HL-60 (cell line): ENCODE measurements around the gene PCED1B.

Experiments
- DNase-seq, 2 experiments: peaks; one replicate each; pipeline ENCODE4 v3.0.0-alpha.2; 2010 to 2020; ENCODE audit warnings: low read depth in 1 of 2, low spot score in 1 of 2
- H3K27ac ChIP-seq: fragments of 250-450 bp; sonication (Bioruptor Pico); replicated peaks from 2 replicates; pipeline ENCODE4 v1.5.1; 2020; ENCODE audit warnings: mild to moderate bottlenecking, moderate library complexity
- H3K27me3 ChIP-seq: fragments of 250-450 bp; sonication (Bioruptor Pico); 2 replicates; pipeline ENCODE4 v1.5.1; 2021; ENCODE audit warnings: mild to moderate bottlenecking, moderate library complexity; ENCODE audit not compliant: insufficient read depth, poor library complexity, severe bottlenecking
- H3K4me3 ChIP-seq: replicated peaks from 2 replicates; pipeline ENCODE4 v1.5.1; 2011; ENCODE audit warnings: mild to moderate bottlenecking, control low read depth, low read length; ENCODE audit not compliant: insufficient read depth
- GABPA ChIP-seq: IDR thresholded peaks from 2 replicates; pipeline ENCODE4 v1.6.1; 2012; ENCODE audit warnings: low read depth
- POLR2AphosphoS5 ChIP-seq: IDR thresholded peaks from 2 replicates; pipeline ENCODE4 v1.6.1; 2012; ENCODE audit warnings: low read depth
- SPI1 ChIP-seq: IDR thresholded peaks from 2 replicates; pipeline ENCODE4 v1.6.1; 2012; ENCODE audit warnings: low read depth, mild to moderate bottlenecking, borderline replicate concordance
- TF ChIP-seq, protein P1 (sequence below): IDR thresholded peaks from one replicate; pipeline ENCODE4 v1.5.1; 2011; ENCODE audit warnings: low read length, control low read depth, inconsistent platforms; ENCODE audit not compliant: insufficient read depth
- TF ChIP-seq, protein P2 (sequence below): IDR thresholded peaks from 2 replicates; pipeline ENCODE4 v1.6.1; 2012; ENCODE audit warnings: low read depth; ENCODE audit not compliant: insufficient replicate concordance

PCED1B gene

DNA sequence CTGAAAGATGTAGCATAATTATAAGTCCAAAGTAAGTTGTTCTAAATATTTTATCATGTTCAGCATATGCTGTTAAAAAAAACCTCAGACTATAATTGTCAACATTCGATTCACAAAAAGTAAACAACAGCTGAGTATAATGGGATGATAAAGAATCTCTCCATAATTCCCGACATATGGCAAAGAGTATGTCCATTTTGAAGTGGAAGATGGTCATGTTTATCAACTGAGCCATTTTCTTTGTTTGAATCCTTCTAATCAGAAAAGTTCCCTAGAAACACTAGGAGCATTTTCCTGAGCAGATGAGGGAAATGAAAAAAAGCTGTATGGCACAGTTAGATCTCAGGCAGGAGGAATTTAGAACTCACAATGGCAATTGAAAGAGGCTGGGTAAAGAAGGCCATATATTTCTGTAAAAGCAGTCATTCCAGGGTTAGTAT lies 192.4 kb downstream of the PCED1B start:
- Histone ChIP-seq H3K27ac (no peak overlapping the region), H3K27me3 (no peaks in the 10 kb centered on the region), H3K4me3 (no peak overlapping the region)
- TF ChIP-seq POLR2AphosphoS5, result no peak
- DNase-seq, result no peak

DNA sequence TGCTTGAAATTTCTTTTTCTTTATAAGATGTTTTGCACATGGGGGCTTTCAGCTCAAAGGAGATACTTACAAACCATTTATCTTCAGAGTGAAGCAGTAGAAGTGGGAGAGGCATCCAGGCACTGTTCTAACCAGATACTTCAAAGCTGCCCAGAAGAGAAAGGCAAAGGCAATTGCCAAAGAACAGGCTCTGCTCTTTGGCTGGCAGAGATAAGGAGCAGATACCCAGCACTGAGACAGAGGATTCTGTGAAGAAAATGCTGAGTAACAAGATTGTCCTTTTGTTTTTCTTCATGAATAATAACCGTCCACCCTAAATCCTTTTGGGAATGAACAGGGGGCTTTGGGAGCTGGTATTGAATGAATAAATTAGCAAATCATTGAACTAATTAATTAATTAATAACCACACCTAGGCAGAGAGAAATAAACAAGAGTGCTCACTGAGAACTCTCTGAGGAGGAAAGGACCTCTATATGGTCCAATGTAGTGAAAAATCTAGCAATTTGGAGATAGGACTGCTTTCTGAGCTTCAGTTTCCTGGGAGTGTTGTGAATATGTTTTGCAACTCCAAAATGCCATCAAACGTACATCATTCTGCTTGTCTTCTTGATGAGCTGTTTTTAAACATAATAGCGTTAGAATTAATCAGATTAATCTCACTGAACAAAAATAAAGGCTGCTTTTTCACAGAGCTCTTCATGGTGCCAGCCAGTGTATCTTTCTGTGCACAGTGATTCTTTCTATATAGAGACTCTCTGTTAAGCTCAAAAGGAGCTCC lies 193.2 kb downstream of the PCED1B start:
- Histone ChIP-seq H3K4me3 (no peak overlapping the region), H3K27me3 (no peaks in the 10 kb centered on the region), H3K27ac (no peak overlapping the region)
- TF ChIP-seq GABPA (no peak), SPI1 (no peak), POLR2AphosphoS5 (no peak)
- TF ChIP-seq, protein P1, sequence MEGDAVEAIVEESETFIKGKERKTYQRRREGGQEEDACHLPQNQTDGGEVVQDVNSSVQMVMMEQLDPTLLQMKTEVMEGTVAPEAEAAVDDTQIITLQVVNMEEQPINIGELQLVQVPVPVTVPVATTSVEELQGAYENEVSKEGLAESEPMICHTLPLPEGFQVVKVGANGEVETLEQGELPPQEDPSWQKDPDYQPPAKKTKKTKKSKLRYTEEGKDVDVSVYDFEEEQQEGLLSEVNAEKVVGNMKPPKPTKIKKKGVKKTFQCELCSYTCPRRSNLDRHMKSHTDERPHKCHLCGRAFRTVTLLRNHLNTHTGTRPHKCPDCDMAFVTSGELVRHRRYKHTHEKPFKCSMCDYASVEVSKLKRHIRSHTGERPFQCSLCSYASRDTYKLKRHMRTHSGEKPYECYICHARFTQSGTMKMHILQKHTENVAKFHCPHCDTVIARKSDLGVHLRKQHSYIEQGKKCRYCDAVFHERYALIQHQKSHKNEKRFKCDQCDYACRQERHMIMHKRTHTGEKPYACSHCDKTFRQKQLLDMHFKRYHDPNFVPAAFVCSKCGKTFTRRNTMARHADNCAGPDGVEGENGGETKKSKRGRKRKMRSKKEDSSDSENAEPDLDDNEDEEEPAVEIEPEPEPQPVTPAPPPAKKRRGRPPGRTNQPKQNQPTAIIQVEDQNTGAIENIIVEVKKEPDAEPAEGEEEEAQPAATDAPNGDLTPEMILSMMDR, result no peak
- TF ChIP-seq, protein P2, sequence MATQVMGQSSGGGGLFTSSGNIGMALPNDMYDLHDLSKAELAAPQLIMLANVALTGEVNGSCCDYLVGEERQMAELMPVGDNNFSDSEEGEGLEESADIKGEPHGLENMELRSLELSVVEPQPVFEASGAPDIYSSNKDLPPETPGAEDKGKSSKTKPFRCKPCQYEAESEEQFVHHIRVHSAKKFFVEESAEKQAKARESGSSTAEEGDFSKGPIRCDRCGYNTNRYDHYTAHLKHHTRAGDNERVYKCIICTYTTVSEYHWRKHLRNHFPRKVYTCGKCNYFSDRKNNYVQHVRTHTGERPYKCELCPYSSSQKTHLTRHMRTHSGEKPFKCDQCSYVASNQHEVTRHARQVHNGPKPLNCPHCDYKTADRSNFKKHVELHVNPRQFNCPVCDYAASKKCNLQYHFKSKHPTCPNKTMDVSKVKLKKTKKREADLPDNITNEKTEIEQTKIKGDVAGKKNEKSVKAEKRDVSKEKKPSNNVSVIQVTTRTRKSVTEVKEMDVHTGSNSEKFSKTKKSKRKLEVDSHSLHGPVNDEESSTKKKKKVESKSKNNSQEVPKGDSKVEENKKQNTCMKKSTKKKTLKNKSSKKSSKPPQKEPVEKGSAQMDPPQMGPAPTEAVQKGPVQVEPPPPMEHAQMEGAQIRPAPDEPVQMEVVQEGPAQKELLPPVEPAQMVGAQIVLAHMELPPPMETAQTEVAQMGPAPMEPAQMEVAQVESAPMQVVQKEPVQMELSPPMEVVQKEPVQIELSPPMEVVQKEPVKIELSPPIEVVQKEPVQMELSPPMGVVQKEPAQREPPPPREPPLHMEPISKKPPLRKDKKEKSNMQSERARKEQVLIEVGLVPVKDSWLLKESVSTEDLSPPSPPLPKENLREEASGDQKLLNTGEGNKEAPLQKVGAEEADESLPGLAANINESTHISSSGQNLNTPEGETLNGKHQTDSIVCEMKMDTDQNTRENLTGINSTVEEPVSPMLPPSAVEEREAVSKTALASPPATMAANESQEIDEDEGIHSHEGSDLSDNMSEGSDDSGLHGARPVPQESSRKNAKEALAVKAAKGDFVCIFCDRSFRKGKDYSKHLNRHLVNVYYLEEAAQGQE, result no peak
- DNase-seq, result no peak

DNA sequence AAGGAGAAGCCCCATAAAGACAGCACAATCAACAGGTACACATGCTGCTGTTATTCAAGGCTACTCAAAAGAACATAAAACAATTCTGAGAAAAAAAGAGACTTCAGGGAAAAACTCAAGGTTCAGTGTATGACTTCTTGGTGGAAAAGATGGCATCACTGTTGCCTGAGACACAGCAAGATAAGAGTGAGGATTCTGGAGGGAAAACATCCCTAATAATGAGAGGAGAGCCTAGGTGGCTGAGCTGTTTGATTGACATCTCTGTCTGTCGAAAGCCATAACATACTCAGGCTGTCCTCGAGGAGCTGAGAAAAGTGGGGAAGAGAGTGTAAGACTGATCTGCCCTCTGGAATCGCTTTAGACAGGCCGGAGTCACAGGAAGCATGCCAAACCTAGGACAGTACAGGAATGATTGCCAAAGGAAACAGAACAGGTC lies 193.8 kb downstream of the PCED1B start:
- H3K4me3 ChIP-seq, result no peak overlapping the region
- H3K27me3 ChIP-seq, result no peaks in the 10 kb centered on the region
- no peak for DNase-seq
- H3K27ac ChIP-seq, result no peak overlapping the region
- TF ChIP-seq, protein P2, result no peak
- TF ChIP-seq SPI1, result no peak
- TF ChIP-seq, protein P1, result no peak
- no peak for TF ChIP-seq POLR2AphosphoS5
- no peak for TF ChIP-seq GABPA

DNA sequence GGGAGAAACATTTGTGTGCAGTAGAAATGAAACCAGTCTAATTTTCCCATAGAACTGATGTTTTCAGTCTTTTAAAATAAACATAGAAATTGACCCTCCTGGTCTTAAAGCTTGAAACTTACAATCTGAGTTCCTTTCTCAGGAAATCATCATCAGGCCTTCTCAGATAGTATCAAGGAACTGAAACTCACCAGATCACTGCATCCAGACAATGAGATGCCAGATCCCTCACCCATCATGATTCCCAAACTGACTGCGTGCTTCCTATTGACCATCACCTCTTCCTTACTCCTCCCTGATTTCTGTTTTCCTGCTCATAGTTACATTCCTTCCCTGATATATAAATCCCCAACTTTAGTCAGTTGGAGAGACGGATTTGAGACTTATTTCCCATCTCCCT lies 195.3 kb downstream of the PCED1B start:
- H3K27me3 ChIP-seq, result no peaks in the 10 kb centered on the region
- no peak overlapping the region for H3K4me3 ChIP-seq
- DNase-seq, result no peak
- H3K27ac ChIP-seq, result no peak overlapping the region
- TF ChIP-seq GABPA (no peak), SPI1 (no peak), POLR2AphosphoS5 (no peak)
- TF ChIP-seq, protein P1, result no peak
